RWPE1 (cell line): ENCODE measurements around the gene BCAT1.

Experiments used
- CTCF ChIA-PET: fragments of 350-600 bp; sonication (Branson Sonifier 250); formaldehyde crosslinking; extraction: SDS; loops from one replicate; lab custom pipeline; 2021; lab: Yijun Ruan, JAX
- POLR2A ChIA-PET: fragments of 400-600 bp; formaldehyde crosslinking; extraction: SDS; loops from one replicate; lab custom pipeline; 2020; ENCODE audit warnings: antibody characterized with exemption; ENCODE audit not compliant: low non-redundant PET; lab: Yijun Ruan, JAX
- DNase-seq: peaks from one replicate; pipeline ENCODE4 v3.0.0; 2012; ENCODE audit warnings: low spot score
- H3K27ac ChIP-seq: fragments of 450-650 bp; 2 replicates; pipeline ENCODE4 v1.5.1; 2017
- CTCF ChIP-seq: fragments of 450-650 bp; conservative IDR thresholded peaks from 2 replicates; pipeline ENCODE4 v1.5.1; 2017; ENCODE audit warnings: low read depth, mild to moderate bottlenecking

The BCAT1 gene

GRCh38 chr12:24889411-24889810 is 59.5 kb downstream of the BCAT1 start:
- ChIA-PET CTCF (no interaction called here), POLR2A (no interaction called here)
- DNase-seq, result no peak
- H3K27ac ChIP-seq, result no peak overlapping the region
- no peak for TF ChIP-seq CTCF

- CTCF ChIA-PET, result interaction anchor here (0.8 kb wide), 1 partner anchor 1206 kb away, joined by 3 read pairs; no protein-coding TSS in a partner anchor
- DNase-seq, result no peak
- POLR2A ChIA-PET, result no interaction called here
- no peak for TF ChIP-seq CTCF
- H3K27ac ChIP-seq, result no peak overlapping the region
These were observed 60.1 kb downstream of the BCAT1 start for GRCh38 chr12:24888813-24889212.

- TF ChIP-seq CTCF, result no peak
- ChIA-PET CTCF (no interaction called here), POLR2A (no interaction called here)
- no peak overlapping the region for H3K27ac ChIP-seq
- no peak for DNase-seq
These were observed 64.0 kb downstream of the BCAT1 start for GRCh38 chr12:24884911-24885310.

GRCh38 chr12:24881724-24882371 is 67.1 kb downstream of the BCAT1 start:
- POLR2A ChIA-PET, result no interaction called here
- TF ChIP-seq CTCF, result no peak
- CTCF ChIA-PET, result no interaction called here
- no peak overlapping the region for H3K27ac ChIP-seq
- DNase-seq, result no peak

- H3K27ac ChIP-seq, result no peak overlapping the region
- DNase-seq, result no peak
- POLR2A ChIA-PET, result no interaction called here
- CTCF ChIA-PET, result no interaction called here
- TF ChIP-seq CTCF, result no peak
These were observed 67.7 kb downstream of the BCAT1 start for GRCh38 chr12:24881227-24881626.

- no peak for TF ChIP-seq CTCF
- CTCF ChIA-PET, result no interaction called here
- H3K27ac ChIP-seq, result no peak overlapping the region
- POLR2A ChIA-PET, result no interaction called here
- DNase-seq, result no peak
These were observed 68.2 kb downstream of the BCAT1 start for GRCh38 chr12:24880732-24881131.
